ENCODE measurements around the gene IFNA10. TPM values are rescaled to one million over a fixed set of nuclear protein-coding genes. Genes with fewer than 3 reads are reported as not detected.
A peak's percentile ranks its signal among the peaks of the same experiment; 100 is the strongest.
"Not testable (repeated sequence)": the region's sequence is repeated elsewhere in the genome, so short reads cannot be mapped to it uniquely, and the experiment has no call there.

Gene IFNA10
- total RNA-seq (2021; fragmentation: NEBNext Ultra II Directional; extraction: Animal tissue kit (Norgen Biotek cat#: 25700)): not detected
- long read RNA-seq: 0 reads

DNA sequence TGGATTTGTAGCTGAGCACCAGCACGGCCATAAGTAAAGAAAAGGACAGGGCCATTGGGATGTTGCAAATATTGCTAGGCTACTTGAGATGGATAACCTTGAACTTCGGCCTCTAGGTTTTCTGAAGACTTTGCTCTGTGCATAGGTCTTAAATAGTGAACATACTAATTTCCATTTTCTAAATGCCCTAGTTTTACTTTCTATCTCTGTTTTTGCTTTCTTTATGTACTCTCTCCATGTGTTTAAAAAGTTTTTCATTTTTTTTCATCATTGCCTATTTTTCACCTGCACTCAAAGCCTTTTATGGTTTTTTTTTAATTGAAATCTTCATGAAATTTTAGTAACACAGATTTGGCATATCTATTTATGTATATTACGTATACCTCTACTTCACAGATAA lies at the start of gene IFNA10:
Gene IFNA10, minus strand, starts transcription at position 101 of the 400 bp plus-strand sequence. Its CDS starts 46 bp downstream, at position 55.
- not testable (repeated sequence) for DNase-seq; H3K36me3 Mint-ChIP-seq (ENCODE audit: low read depth); H3K27ac Mint-ChIP-seq; H3K4me1 Mint-ChIP-seq (ENCODE audit: low read depth); H3K9me3 Mint-ChIP-seq; H3K4me3 Mint-ChIP-seq
- H3K27me3 Mint-ChIP-seq (ENCODE audit: insufficient read depth): peaks cover 16% of the 10 kb centered on the region

GRCh38 chr9:21255538-21256212 lies 48.7 kb upstream of the IFNA10 start:
- no peak for DNase-seq
- Mint-ChIP-seq H3K36me3 (ENCODE audit: low read depth) (no peaks in the 10 kb centered on the region), H3K27me3 (ENCODE audit: insufficient read depth) (peaks cover 37% of the 10 kb centered on the region), H3K9me3 (no peaks in the 10 kb centered on the region), H3K4me1 (ENCODE audit: low read depth) (peaks cover 6% of the 10 kb centered on the region), H3K4me3 (no peak overlapping the region), H3K27ac (no peak overlapping the region)
- TF ChIP-seq CTCF (IDR thresholded peaks at IDR 0.05): no peak

GRCh38 chr9:21252721-21253547 lies 46.0 kb upstream of the IFNA10 start:
- Mint-ChIP-seq H3K4me3 (peak overlapping the region; percentile 51), H3K4me1 (ENCODE audit: low read depth) (peaks cover 6% of the 10 kb centered on the region), H3K9me3 (no peaks in the 10 kb centered on the region), H3K27me3 (ENCODE audit: insufficient read depth) (peaks cover 36% of the 10 kb centered on the region), H3K36me3 (ENCODE audit: low read depth) (no peaks in the 10 kb centered on the region), H3K27ac (no peak overlapping the region)
- TF ChIP-seq CTCF (IDR thresholded peaks at IDR 0.05): peak; percentile 81
- peak; percentile 29 for DNase-seq

DNA sequence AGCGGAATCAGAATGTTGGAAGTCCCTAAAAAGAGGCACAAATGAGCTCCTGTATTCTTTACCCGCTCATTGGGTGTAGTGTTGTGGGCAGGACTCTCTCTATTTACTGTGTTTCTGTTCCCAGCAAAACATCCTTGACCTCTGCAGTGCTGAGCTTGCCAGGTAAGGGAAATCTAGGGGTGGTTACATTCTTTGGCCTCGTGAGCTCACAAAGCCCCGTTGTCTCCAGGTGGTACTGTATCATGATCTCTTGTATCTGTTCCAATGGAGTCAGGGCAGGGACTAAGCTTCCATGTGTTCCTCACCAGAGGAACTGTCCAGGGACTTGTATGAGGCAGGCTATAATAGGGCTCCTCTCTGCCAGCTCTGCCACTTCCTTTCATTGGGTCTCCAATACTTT lies 44.7 kb upstream of the IFNA10 start:
- no peak for DNase-seq
- Mint-ChIP-seq H3K36me3 (ENCODE audit: low read depth) (no peaks in the 10 kb centered on the region), H3K27ac (no peak overlapping the region), H3K9me3 (no peaks in the 10 kb centered on the region), H3K27me3 (ENCODE audit: insufficient read depth) (peaks cover 32% of the 10 kb centered on the region), H3K4me1 (ENCODE audit: low read depth) (peaks cover 6% of the 10 kb centered on the region), H3K4me3 (no peak overlapping the region)
- TF ChIP-seq CTCF (IDR thresholded peaks at IDR 0.05): no peak

DNA sequence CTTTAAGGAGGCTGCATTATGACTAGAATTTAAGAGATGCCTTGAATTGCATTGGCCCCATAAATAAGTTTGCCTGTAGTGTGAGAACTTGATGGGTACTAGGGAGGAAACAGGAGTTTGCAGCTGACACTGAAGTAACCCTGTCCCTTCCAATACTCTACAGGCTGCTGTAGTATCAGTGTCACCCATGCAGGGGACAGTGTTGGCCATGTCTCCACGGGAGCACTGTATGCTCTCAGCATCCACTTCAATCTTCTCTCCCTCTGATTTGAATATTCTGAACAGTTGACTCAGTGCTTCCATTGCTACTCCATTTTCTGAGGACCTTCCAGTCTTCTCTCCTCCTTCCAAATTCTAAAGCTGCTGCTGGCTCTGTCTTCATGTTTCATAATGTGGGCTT lies 44.2 kb upstream of the IFNA10 start:
- Mint-ChIP-seq H3K4me1 (ENCODE audit: low read depth) (peaks cover 6% of the 10 kb centered on the region), H3K27me3 (ENCODE audit: insufficient read depth) (peaks cover 28% of the 10 kb centered on the region), H3K27ac (no peak overlapping the region), H3K4me3 (no peak overlapping the region), H3K36me3 (ENCODE audit: low read depth) (no peaks in the 10 kb centered on the region), H3K9me3 (no peaks in the 10 kb centered on the region)
- DNase-seq: no peak
- no peak for TF ChIP-seq CTCF (IDR thresholded peaks at IDR 0.05)

DNA sequence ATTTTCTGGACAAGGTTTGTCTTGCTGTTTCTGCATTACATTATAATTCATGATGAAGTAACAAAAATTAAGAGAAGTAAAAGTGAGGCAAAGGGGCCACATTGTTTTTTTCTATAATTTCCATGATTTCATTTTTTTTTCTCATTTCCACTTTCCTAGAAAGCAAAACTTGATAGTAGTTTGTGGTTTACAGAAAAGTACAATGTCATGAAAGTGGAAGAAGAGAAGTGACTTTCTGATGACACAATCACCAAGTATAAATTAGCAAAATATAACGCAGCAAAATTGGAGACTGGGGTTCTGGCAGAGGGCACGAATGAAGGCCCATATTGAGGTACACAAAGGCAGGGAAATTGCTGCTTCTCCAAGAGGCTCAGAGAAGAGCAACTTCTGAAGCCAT lies 37.9 kb upstream of the IFNA10 start:
- H3K9me3 Mint-ChIP-seq: no peaks in the 10 kb centered on the region
- no peaks in the 10 kb centered on the region for H3K36me3 Mint-ChIP-seq (ENCODE audit: low read depth)
- TF ChIP-seq CTCF (IDR thresholded peaks at IDR 0.05): no peak
- no peak overlapping the region for H3K27ac Mint-ChIP-seq
- no peak overlapping the region for H3K4me3 Mint-ChIP-seq
- no peak for DNase-seq
- no peaks in the 10 kb centered on the region for H3K4me1 Mint-ChIP-seq (ENCODE audit: low read depth)
- H3K27me3 Mint-ChIP-seq (ENCODE audit: insufficient read depth): peaks cover 8% of the 10 kb centered on the region

All from HFFc6 (cell line).